Activated CD4-positive, alpha-beta T cell treated with anti-CD3 and anti-CD28 coated beads, Interleukin-2, amount 10 ng/mL, durations not matched to agents 7 days and 5 days (primary cell): ENCODE measurements around the gene KIRREL2. TPM values are rescaled to one million over a fixed set of nuclear protein-coding genes. Genes with fewer than 3 reads are reported as not detected.
"Not testable (repeated sequence)": the region's sequence is repeated elsewhere in the genome, so short reads cannot be mapped to it uniquely, and the experiment has no call there.

Source experiments
- CTCF ChIA-PET: fragments of 350-600 bp; sonication (Branson Sonifier 250); formaldehyde crosslinking; loops from one replicate; lab custom pipeline; 2021; ENCODE audit warnings: antibody characterized with exemption; lab: Charles Lee
- POLR2A ChIA-PET: fragments of 350-600 bp; sonication (Branson Sonifier 250); formaldehyde crosslinking; loops from one replicate; lab custom pipeline; 2021; ENCODE audit warnings: antibody characterized with exemption; lab: Charles Lee
- DNase-seq: peaks from one replicate; pipeline ENCODE4 v3.0.0-alpha.2; 2020
- H3K27ac Mint-ChIP-seq: one replicate; pipeline ENCODE4 v1.8.0; 2021; ENCODE audit warnings: mild to moderate bottlenecking, moderate library complexity, mixed read lengths
- H3K27me3 Mint-ChIP-seq: one replicate; pipeline ENCODE4 v1.8.0; 2021; ENCODE audit warnings: mixed read lengths
- H3K36me3 Mint-ChIP-seq: one replicate; pipeline ENCODE4 v1.8.0; 2021; ENCODE audit warnings: low read depth, mixed read lengths
- H3K4me1 Mint-ChIP-seq: one replicate; pipeline ENCODE4 v1.8.0; 2021; ENCODE audit warnings: mixed read lengths
- H3K4me3 Mint-ChIP-seq: one replicate; pipeline ENCODE4 v1.8.0; 2021; ENCODE audit warnings: mild to moderate bottlenecking, moderate library complexity, mixed read lengths
- H3K9me3 Mint-ChIP-seq: one replicate; pipeline ENCODE4 v1.8.0; 2021; ENCODE audit warnings: mixed read lengths
- total RNA-seq, 2 experiments: library from RNA; stranded (reverse); gene quantifications; one replicate each; pipeline ENCODE4 v1.2.3, GENCODE V29; 2021

The KIRREL2 gene
- total RNA-seq, 2 experiments from 2014 or later, result 0.19 to 0.25 TPM

DNA sequence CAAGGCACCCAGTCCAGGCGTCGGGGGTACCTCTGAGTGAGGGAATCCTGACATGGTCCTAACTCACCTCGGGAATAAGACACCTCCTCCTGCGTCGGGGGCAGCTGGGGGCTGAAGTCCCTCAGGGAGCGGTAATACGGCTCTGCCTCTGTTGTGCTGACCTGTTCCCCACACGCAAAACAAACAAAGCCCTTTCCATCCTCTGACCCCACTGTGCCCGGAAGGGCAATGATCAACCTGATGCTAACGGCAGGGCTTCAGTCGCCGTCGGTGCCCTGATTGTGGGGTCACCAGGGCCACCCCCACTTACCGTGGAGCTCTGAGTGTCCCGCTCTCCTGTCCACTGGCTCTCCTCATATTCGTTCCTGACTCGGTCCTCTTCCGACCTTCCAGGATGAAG lies 25.7 kb upstream of the KIRREL2 start:
- ChIA-PET POLR2A (no interaction called here), CTCF (interaction anchor here (0.9 kb wide), 1 partner anchor 11 kb away, joined by 3 read pairs; no protein-coding TSS in a partner anchor)
- DNase-seq, result no peak
- H3K27me3 Mint-ChIP-seq, result peaks cover 2% of the 10 kb centered on the region
- no peak overlapping the region for H3K27ac Mint-ChIP-seq
- no peaks in the 10 kb centered on the region for H3K9me3 Mint-ChIP-seq
- H3K36me3 Mint-ChIP-seq, result no peaks in the 10 kb centered on the region
- H3K4me3 Mint-ChIP-seq, result no peak overlapping the region
- H3K4me1 Mint-ChIP-seq, result no peaks in the 10 kb centered on the region

DNA sequence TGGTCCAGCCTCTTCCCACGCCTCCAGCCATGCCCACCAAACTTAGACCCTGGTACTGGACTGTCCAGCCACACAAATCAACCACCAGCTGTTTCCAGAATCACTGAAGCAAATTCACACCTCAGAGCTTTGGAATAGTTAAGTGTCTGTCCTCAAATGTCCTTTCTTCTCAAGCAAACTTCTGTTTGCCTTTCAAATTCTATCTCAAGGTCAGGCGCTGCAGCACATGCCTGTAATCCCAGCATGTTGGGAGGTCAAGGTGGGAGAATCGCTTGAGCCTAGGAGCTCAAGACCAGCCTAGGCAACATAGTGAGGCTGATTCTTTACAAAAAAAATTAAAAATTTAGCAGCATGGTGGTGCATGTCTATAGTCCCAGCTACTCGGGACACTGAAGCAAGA lies 24.7 kb upstream of the KIRREL2 start:
- ChIA-PET CTCF (no interaction called here), POLR2A (no interaction called here)
- no peaks in the 10 kb centered on the region for H3K36me3 Mint-ChIP-seq
- no peak overlapping the region for H3K27ac Mint-ChIP-seq
- no peak for DNase-seq
- H3K4me3 Mint-ChIP-seq, result no peak overlapping the region
- no peaks in the 10 kb centered on the region for H3K9me3 Mint-ChIP-seq
- peaks cover 3% of the 10 kb centered on the region for H3K27me3 Mint-ChIP-seq
- H3K4me1 Mint-ChIP-seq, result no peaks in the 10 kb centered on the region

GRCh38 chr19:35833972-35834371 lies 22.7 kb upstream of the KIRREL2 start:
- no peak for DNase-seq
- H3K27ac Mint-ChIP-seq, result no peak overlapping the region
- H3K27me3 Mint-ChIP-seq, result peaks cover 3% of the 10 kb centered on the region
- peaks cover 2% of the 10 kb centered on the region for H3K9me3 Mint-ChIP-seq
- H3K4me1 Mint-ChIP-seq, result no peaks in the 10 kb centered on the region
- ChIA-PET POLR2A (no interaction called here), CTCF (interaction anchor here (0.6 kb wide), 1 partner anchor 402 kb away, joined by 3 read pairs; no protein-coding TSS in a partner anchor)
- no peaks in the 10 kb centered on the region for H3K36me3 Mint-ChIP-seq
- H3K4me3 Mint-ChIP-seq, result no peak overlapping the region

GRCh38 chr19:35836096-35836495 lies 20.6 kb upstream of the KIRREL2 start:
- H3K36me3 Mint-ChIP-seq, POLR2A ChIA-PET, H3K4me1 Mint-ChIP-seq, H3K4me3 Mint-ChIP-seq, H3K9me3 Mint-ChIP-seq, H3K27ac Mint-ChIP-seq, H3K27me3 Mint-ChIP-seq, DNase-seq: not testable (repeated sequence)
- CTCF ChIA-PET, result interaction anchor here (0.9 kb wide), 1 partner anchor 179 kb away, joined by 3 read pairs; no protein-coding TSS in a partner anchor

- Mint-ChIP-seq H3K9me3 (peaks cover 7% of the 10 kb centered on the region), H3K4me1 (peaks cover 17% of the 10 kb centered on the region), H3K27ac (no peak overlapping the region), H3K36me3 (no peaks in the 10 kb centered on the region), H3K4me3 (no peak overlapping the region), H3K27me3 (peaks cover 43% of the 10 kb centered on the region)
- ChIA-PET POLR2A (no interaction called here), CTCF (interaction anchor here (1.2 kb wide), 1 partner anchor 9 kb away, joined by 3 read pairs; no protein-coding TSS in a partner anchor)
- no peak for DNase-seq
These were observed 14.6 kb upstream of the KIRREL2 start for GRCh38 chr19:35841961-35842595.

DNA sequence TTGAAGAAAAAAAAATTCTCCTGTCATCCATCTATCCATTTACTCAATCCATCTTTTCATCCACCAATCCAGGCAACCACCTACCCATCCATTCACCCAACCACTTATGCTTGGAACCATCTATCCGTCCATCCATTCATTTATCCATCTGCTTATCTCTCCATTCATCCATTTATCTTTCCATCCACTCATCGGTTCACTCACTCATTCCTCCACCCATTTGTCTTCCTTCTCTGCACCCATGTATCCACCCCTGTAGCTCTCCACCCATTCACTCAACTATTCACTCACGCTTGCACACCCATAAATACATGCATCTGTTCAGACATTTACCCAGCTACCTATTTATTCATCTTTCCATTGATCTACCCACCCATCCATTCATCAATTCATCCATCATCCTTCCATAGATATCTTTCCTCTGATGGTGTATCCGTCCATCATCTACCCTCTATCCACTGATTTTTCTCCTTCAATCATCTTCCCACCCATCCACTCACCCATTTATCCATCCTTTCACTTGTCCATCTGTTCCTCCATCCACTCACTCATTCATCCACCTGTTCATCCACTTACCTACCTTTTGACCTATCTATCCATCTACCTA lies 13.9 kb upstream of the KIRREL2 start:
- Mint-ChIP-seq H3K9me3 (peaks cover 7% of the 10 kb centered on the region), H3K27me3 (peaks cover 43% of the 10 kb centered on the region), H3K36me3 (no peaks in the 10 kb centered on the region), H3K4me1 (peaks cover 17% of the 10 kb centered on the region), H3K4me3 (no peak overlapping the region), H3K27ac (no peak overlapping the region)
- ChIA-PET POLR2A (no interaction called here), CTCF (interaction anchor here (1.2 kb wide), 1 partner anchor 8 kb away, joined by 3 read pairs; no protein-coding TSS in a partner anchor)
- no peak for DNase-seq

DNA sequence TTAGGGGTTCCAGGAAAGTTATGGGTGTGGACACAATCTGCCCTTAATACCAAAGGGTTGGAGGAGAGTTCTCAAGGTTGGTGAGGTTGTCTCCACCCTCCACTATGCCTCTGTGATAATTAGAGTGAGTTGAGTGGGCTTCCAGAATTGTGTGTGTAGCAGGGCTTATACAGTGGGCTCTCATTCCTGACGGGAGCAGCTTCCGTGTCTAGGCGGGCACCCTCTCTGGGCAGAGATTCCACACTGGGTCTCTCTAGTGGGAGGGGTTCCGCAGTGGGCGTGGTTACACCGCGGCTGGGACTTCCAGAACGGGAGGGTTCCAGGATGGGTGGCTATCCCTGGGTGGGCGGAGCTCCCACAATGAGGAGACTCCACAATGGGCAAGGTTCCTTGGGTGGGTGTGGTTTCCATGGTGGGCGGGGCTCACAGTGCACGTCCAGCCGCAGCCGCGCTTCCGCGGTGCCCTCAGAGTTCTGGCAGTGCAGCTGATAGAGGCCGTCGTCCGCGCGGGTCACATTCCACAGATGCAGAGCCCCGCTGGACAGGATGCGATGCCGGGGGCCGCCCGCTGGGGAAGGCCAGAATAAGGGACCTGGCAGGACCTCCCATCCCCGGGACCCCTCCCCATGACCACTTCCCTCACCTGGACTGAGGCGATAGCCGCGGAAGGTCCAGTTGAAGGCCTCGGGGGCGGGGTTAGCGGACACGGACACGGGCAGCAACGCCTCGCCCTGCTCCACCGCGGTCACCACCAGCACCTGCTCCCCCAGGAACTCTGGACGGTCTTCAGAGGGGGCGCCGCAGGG lies 12.8 kb upstream of the KIRREL2 start:
- no peaks in the 10 kb centered on the region for H3K36me3 Mint-ChIP-seq
- peaks cover 17% of the 10 kb centered on the region for H3K4me1 Mint-ChIP-seq
- DNase-seq, result no peak
- peaks cover 6% of the 10 kb centered on the region for H3K9me3 Mint-ChIP-seq
- ChIA-PET POLR2A (no interaction called here), CTCF (interaction anchor here (0.6 to 1.1 kb wide), 2 partner anchors 70 to 88 kb away, joined by 3 to 4 read pairs; no protein-coding TSS in a partner anchor)
- no peak overlapping the region for H3K27ac Mint-ChIP-seq
- H3K27me3 Mint-ChIP-seq, result peaks cover 43% of the 10 kb centered on the region
- H3K4me3 Mint-ChIP-seq, result no peak overlapping the region

DNA sequence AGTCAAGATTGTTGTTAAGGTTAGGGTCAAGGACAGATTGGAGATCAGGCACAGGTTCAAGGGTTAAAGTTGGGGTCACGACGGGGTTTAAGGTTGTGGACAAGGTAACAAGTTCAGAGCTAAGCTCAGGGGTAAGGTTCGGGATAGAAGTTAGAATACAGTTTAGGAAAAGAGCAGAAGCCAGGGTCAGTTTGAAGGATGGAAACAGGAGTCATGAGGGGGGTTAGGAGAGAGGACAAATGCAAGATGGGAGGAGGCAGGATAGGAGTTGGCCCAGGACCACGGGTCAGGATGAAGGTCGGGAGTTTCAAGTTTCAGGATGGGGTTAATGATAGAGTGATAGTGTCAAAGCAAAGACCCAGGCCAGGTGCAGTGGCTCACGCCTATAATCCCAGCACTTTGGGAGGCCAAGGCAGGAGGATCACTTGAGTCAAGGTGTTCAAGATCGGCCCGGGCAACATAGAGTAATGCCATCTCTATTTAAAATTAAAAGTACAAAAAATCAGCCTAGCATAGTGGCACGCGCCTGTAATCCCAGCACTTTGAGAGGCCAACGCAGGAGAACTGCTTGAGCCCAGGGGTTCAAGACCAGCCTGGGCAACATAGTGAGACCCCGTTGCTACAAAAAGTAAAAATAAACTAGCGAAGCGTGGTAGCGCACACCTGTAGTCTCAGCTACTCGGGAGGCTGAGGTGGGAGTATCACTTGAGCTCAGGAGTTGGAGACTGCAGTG lies 12.1 kb upstream of the KIRREL2 start:
- H3K4me3 Mint-ChIP-seq, result peak overlapping the region; percentile 8
- H3K27me3 Mint-ChIP-seq, result peaks cover 45% of the 10 kb centered on the region
- H3K4me1 Mint-ChIP-seq, result peaks cover 17% of the 10 kb centered on the region
- H3K27ac Mint-ChIP-seq, result no peak overlapping the region
- ChIA-PET POLR2A (no interaction called here), CTCF (interaction anchor here (1.0 kb wide), 1 partner anchor 102 kb away, joined by 3 read pairs; no protein-coding TSS in a partner anchor)
- peaks cover 3% of the 10 kb centered on the region for H3K9me3 Mint-ChIP-seq
- DNase-seq, result no peak
- no peaks in the 10 kb centered on the region for H3K36me3 Mint-ChIP-seq

DNA sequence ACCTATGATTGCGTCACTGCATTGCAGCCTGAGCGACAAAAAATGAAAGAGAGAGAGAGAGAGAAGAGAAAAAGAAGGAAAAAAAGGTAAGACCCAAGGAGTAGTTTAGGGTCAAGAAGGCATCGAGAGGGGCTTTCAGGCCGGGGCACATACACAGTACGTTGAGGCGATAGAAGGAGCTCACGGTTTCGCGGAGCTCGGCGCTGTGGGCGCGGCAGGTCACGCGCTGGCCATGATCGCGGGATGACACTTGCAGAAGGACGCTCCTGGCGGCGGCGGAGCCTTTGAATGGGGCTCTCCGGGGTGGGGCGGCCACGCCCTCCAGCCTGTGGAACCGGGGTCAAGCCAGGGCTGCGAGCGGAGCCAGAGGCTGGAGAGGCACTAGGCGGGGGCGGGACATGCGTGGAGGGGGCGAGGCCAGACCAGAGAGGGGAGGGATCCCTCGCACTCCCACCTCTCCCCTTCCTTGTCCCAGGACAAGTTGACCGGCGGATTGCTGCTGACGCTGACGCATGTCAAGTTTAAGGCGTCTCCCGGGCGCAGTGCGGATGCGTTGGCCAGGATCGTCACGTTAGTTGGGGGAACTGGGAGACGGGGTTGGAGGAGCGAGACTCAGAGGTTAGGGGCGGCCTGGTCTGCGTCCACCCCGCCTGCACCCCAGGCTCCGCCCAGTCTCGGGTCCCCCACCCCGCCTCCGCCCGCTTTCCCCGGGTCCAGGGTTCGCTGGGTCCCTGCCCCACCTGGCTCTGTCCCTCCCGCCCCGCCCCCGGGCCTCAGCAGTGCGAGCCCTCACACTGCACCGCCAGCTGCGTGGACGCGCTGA lies 11.3 kb upstream of the KIRREL2 start:
- CTCF ChIA-PET, result interaction anchor here (1.0 kb wide), 1 partner anchor 102 kb away, joined by 3 read pairs; no protein-coding TSS in a partner anchor
- POLR2A ChIA-PET, result no interaction called here

DNA sequence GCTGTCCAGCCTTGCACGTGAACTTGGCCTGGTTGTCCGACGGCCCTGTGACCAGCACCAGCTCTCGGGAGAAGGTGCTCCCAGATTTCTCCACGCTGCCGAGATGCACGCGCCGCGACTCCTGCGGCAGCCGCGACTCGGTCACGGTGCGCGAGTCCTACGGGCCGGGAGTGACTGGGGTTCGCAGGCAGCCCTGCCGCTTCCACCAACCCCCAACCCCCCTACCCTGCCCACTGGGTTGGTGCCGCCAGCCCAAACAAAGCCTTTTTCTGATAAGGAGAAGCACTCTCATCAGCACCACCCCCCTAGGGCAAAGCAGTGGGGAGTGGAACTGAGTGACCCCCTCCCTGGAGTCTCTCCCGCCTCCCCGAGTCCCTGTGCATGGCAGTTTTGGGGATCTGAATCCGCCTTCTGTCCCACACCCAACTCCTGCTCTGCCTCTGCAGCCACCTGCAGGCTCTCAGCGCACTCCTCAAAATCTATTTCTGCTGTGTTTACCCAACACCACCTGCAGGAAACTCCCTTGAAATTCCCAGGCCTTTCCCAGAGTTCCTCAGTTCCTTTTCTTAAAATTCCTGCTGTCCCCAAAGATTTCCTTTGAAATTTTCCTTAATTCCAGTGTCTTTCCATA lies 10.6 kb upstream of the KIRREL2 start:
- Mint-ChIP-seq H3K4me3 (no peak overlapping the region), H3K27me3 (peaks cover 52% of the 10 kb centered on the region), H3K9me3 (peaks cover 3% of the 10 kb centered on the region), H3K4me1 (peaks cover 17% of the 10 kb centered on the region), H3K36me3 (no peaks in the 10 kb centered on the region), H3K27ac (no peak overlapping the region)
- ChIA-PET CTCF (no interaction called here), POLR2A (no interaction called here)
- DNase-seq, result no peak

More for the DNA sequence above, 11.3 kb upstream of the KIRREL2 start:
- Mint-ChIP-seq H3K27ac (no peak overlapping the region), H3K27me3 (peaks cover 45% of the 10 kb centered on the region), H3K9me3 (peaks cover 3% of the 10 kb centered on the region), H3K4me3 (peak overlapping the region; percentile 8), H3K4me1 (peaks cover 17% of the 10 kb centered on the region), H3K36me3 (no peaks in the 10 kb centered on the region)
- DNase-seq, result no peak

- CTCF ChIA-PET, result no interaction called here
- DNase-seq, result no peak
- H3K4me1 Mint-ChIP-seq, result peaks cover 17% of the 10 kb centered on the region
- H3K27me3 Mint-ChIP-seq, result peaks cover 53% of the 10 kb centered on the region
- no peak overlapping the region for H3K4me3 Mint-ChIP-seq
- no peaks in the 10 kb centered on the region for H3K9me3 Mint-ChIP-seq
- no peak overlapping the region for H3K27ac Mint-ChIP-seq
- H3K36me3 Mint-ChIP-seq, result no peaks in the 10 kb centered on the region
- POLR2A ChIA-PET, result no interaction called here
These were observed 8.8 kb upstream of the KIRREL2 start for GRCh38 chr19:35847911-35848310.
